ENCODE measurements around the gene OVAAL. TPM values are rescaled to one million over a fixed set of nuclear protein-coding genes. Genes with fewer than 3 reads are reported as not detected.
A peak's percentile ranks its signal among the peaks of the same experiment; 100 is the strongest.

The OVAAL gene
- total and polyA plus RNA-seq, 2 of the 8 experiments (the other 6 are each of a cell fraction or from before 2014, with no cell fraction given): not detected

GRCh38 chr1:180521474-180522212 lies 37.1 kb upstream of the OVAAL start:
- FAIRE-seq: no peak
- no peaks in the 10 kb centered on the region for H3K23me2 ChIP-seq (ENCODE audit: low read depth, low read length)
- no peak overlapping the region for H3K9ac ChIP-seq (replicated peaks in 1 of 4; ENCODE audit: extremely low read depth in 1 of 4, low read depth in 3 of 4, low read length in 3 of 4)
- no peaks in the 10 kb centered on the region for H3K9me3 ChIP-seq (ENCODE audit: insufficient read depth in 2 of 2, low read depth in 1 of 2, low read length in 1 of 2)
- H2BK20ac ChIP-seq (ENCODE audit: low read length): peak overlapping the region; percentile 96; the same call in 1 of the 2 replicates
- no peaks in the 10 kb centered on the region for H3K79me2 ChIP-seq (ENCODE audit: control insufficient read depth in 1 of 2, insufficient read depth in 2 of 2, low read length in 2 of 2)
- peaks cover 0 to 8% (median 2%) of the 10 kb centered on the region in 4 experiments; a peak in 3 of 7 replicates for H3K4me1 ChIP-seq (replicated peaks in 1 of 4; ENCODE audit: control insufficient read depth in 3 of 4, insufficient read depth in 4 of 4, low read length in 3 of 4)
- H3K18ac ChIP-seq (ENCODE audit: extremely low read depth, low read length): no peak overlapping the region
- no peaks in the 10 kb centered on the region for H3K79me1 ChIP-seq (ENCODE audit: low read depth, low read length)
- WGBS, 2 experiments (ENCODE audit: extremely low coverage in 1 of 2, insufficient coverage in 1 of 2, insufficient read length in 1 of 2, insufficient replicate concordance in 2 of 2, low coverage in 1 of 2, low lambda C conversion rate in 2 of 2, missing lambda C conversion rate in 1 of 2): 81% methylated on average over 8 of the region's 9 CpGs; no CpG with 5 or more reads in 1 of the 2 experiments
- H4K91ac ChIP-seq (replicated peaks; ENCODE audit: insufficient read length, low read length): no peak overlapping the region
- peak overlapping the region; percentile 34; the same call in 1 of the 2 replicates for H2AFZ ChIP-seq (ENCODE audit: low read length)
- H3K4me3 ChIP-seq (ENCODE audit: extremely low read depth in 1 of 4, insufficient read depth in 2 of 4, low read depth in 3 of 4, low read length in 4 of 4): no peak overlapping the region
- H3K27ac ChIP-seq (ENCODE audit: low read depth, low read length): no peak overlapping the region
- no peak overlapping the region for H3K4ac ChIP-seq (replicated peaks; ENCODE audit: insufficient read length, low read depth, low read length)
- DNase-seq (ENCODE audit: low read depth in 1 of 2, low spot score in 2 of 2): no peak
- no peaks in the 10 kb centered on the region for H3K27me3 ChIP-seq (replicated peaks in 1 of 4; ENCODE audit: control insufficient read depth in 3 of 4, extremely low read depth in 1 of 4, insufficient read depth in 3 of 4, low read length in 3 of 4)
- peak overlapping the region in 1 of 2 experiments; percentile 38; a peak in 1 of 4 replicates for H3K4me2 ChIP-seq (ENCODE audit: insufficient read depth in 1 of 2, low read depth in 2 of 2, low read length in 2 of 2)
- no peak overlapping the region for H2BK120ac ChIP-seq (replicated peaks; ENCODE audit: low read depth, low read length)
- H4K5ac ChIP-seq (ENCODE audit: insufficient read length, low read depth, low read length): no peak overlapping the region
- no peak overlapping the region for H3K14ac ChIP-seq (ENCODE audit: insufficient read length)
- no peaks in the 10 kb centered on the region for H4K20me1 ChIP-seq (replicated peaks in 1 of 2; ENCODE audit: control insufficient read depth in 1 of 2, insufficient read depth in 2 of 2, low read length in 2 of 2)
- H4K8ac ChIP-seq (ENCODE audit: extremely low read depth, insufficient read depth, low read length): no peak overlapping the region
- H3K56ac ChIP-seq (replicated peaks; ENCODE audit: insufficient read length, low read depth, low read length): no peak overlapping the region
- no peak overlapping the region for H3K23ac ChIP-seq (ENCODE audit: insufficient read length)
- H3K36me3 ChIP-seq (ENCODE audit: control insufficient read depth in 2 of 4, insufficient read depth in 4 of 4, low read length in 3 of 4): no peaks in the 10 kb centered on the region
- peak overlapping the region; percentile 60 for H2BK5ac ChIP-seq (ENCODE audit: low read depth, low read length)
- H2AK5ac ChIP-seq (ENCODE audit: low read depth, low read length): no peak overlapping the region
- ChIA-PET POLR2A (ENCODE audit: partially characterized antibody) (interaction anchor here (0.7 to 3.3 kb wide), 4 partner anchors 9 to 390 kb away, joined by 3 to 21 read pairs (median 4); partner anchors contain the start of gene ACBD6), CTCF (ENCODE audit: partially characterized antibody) (interaction anchor here (0.6 to 4.0 kb wide), 5 partner anchors 11 to 442 kb away, joined by 3 to 26 read pairs (median 3); partner anchors contain the start of gene ACBD6)
- H2BK12ac ChIP-seq (ENCODE audit: low read depth, low read length): peak overlapping the region; percentile 45
- no peak overlapping the region for H2BK15ac ChIP-seq (ENCODE audit: low read length)
- TF ChIP-seq KDM1A (IDR thresholded peaks at IDR 0.05; ENCODE audit: borderline replicate concordance, low read length) (no peak), SUZ12 (IDR thresholded peaks at IDR 0.05; ENCODE audit: low read length) (no peak), RBBP5 (IDR thresholded peaks at IDR 0.05; ENCODE audit: borderline replicate concordance, low read depth, low read length) (no peak), CBX5 (IDR thresholded peaks at IDR 0.05; ENCODE audit: low read depth, low read length) (no peak), SP1 (IDR thresholded peaks at IDR 0.05; ENCODE audit: low read depth, low read length) (no peak), YY1 (IDR thresholded peaks at IDR 0.05; ENCODE audit: low read depth, low read length) (no peak), CHD1 (IDR thresholded peaks at IDR 0.05; ENCODE audit: low read depth, low read length) (no peak), TAF1 (IDR thresholded peaks at IDR 0.05; ENCODE audit: low read depth, low read length) (no peak), HDAC2 (IDR thresholded peaks at IDR 0.05; ENCODE audit: borderline replicate concordance in 1 of 2, low read depth in 2 of 2, low read length in 2 of 2) (no peak)
- TF ChIP-seq, protein P1, sequence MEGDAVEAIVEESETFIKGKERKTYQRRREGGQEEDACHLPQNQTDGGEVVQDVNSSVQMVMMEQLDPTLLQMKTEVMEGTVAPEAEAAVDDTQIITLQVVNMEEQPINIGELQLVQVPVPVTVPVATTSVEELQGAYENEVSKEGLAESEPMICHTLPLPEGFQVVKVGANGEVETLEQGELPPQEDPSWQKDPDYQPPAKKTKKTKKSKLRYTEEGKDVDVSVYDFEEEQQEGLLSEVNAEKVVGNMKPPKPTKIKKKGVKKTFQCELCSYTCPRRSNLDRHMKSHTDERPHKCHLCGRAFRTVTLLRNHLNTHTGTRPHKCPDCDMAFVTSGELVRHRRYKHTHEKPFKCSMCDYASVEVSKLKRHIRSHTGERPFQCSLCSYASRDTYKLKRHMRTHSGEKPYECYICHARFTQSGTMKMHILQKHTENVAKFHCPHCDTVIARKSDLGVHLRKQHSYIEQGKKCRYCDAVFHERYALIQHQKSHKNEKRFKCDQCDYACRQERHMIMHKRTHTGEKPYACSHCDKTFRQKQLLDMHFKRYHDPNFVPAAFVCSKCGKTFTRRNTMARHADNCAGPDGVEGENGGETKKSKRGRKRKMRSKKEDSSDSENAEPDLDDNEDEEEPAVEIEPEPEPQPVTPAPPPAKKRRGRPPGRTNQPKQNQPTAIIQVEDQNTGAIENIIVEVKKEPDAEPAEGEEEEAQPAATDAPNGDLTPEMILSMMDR (IDR thresholded peaks at IDR 0.05; ENCODE audit: control extremely low read depth in 1 of 3, insufficient read depth in 1 of 3, low read depth in 1 of 3, low read length in 3 of 3): no peak
